Adipocyte (in vitro differentiated cells): ENCODE results near the gene DPYD.
A peak's percentile ranks its signal among the peaks of the same experiment; 100 is the strongest.

Experiments
- DNase-seq: peaks from one replicate; pipeline ENCODE4 v3.0.0-alpha.2; 2015; ENCODE audit warnings: low read depth
- H3K27me3 ChIP-seq: replicated peaks from 2 replicates; pipeline ENCODE4 v1.7.0; 2013; ENCODE audit warnings: mild to moderate bottlenecking, low read length, moderate library complexity; ENCODE audit not compliant: control insufficient read depth, insufficient read depth
- H3K36me3 ChIP-seq: 2 replicates; pipeline ENCODE4 v1.7.0; 2013; ENCODE audit warnings: low read length, mild to moderate bottlenecking, moderate library complexity; ENCODE audit not compliant: control insufficient read depth, insufficient read depth, severe bottlenecking
- H3K4me1 ChIP-seq: 2 replicates; pipeline ENCODE4 v1.7.0; 2013; ENCODE audit warnings: mild to moderate bottlenecking, low read length, moderate library complexity; ENCODE audit not compliant: control insufficient read depth, insufficient read depth
- H3K4me3 ChIP-seq: 2 replicates; pipeline ENCODE4 v1.7.0; 2013; ENCODE audit warnings: mild to moderate bottlenecking, low read length, moderate library complexity
- H3K9ac ChIP-seq: 2 replicates; pipeline ENCODE4 v1.7.0; 2013; ENCODE audit warnings: mild to moderate bottlenecking, low read length, moderate library complexity
- H3K9me3 ChIP-seq: 2 replicates; pipeline ENCODE4 v1.7.0; 2013; ENCODE audit warnings: mild to moderate bottlenecking, low read length, moderate library complexity; ENCODE audit not compliant: control insufficient read depth

Gene DPYD

DNA sequence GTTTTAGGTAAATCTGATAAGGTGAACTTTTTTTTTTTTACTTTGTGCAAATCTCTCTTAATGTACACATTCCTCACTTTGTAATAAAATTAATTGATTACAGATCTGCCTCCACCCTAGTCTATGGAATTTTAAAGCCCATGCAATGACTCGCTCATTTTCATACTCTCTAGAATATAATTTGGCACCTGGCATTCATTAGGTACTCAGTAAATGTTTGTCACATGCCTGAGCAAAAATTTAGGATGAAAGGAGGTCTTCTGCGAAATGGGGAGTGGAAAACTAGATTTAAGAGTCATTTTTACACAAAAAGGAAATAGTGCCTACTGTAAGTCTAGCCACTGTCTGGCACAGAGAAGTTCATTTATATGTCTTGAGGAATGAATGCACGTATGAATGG lies 350.1 kb downstream of the DPYD start:
- DNase-seq: no peak

DNA sequence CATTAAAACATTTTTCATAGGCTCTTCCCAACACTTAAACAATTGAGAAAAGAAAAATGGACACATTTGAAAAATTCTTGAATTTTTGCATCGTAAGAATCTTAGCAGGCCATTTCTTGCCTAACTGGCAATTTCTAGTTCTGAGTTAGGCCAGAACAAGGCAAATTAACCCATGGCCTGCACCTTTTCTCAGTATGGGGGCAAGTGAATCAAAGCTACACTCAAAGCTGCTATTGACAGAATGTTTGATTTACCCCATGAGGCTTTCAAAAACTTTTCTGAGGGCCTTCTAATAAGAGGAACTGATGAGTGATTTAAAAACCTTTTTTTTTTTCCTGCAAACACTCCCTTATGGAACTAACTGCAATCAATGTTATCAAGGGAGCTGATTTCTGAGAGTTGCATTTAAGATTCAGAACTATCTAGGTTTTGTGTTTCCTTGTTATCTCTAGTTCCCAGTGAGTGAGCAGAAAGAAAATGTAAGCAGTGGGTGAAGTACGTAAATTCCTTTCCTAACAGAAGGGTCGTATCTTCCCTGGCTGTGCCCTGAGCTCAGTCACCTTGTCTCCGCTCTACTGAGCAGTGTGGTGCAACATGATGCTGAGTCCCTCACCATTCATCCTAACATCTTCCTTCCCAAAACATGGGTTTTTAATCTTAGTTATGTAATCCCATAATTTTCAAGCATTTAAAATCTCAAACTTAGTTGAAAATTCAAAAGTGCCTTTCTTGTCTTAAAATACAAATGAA lies 353.7 kb downstream of the DPYD start:
- Histone ChIP-seq H3K27me3 (no peaks in the 10 kb centered on the region), H3K9ac (no peak overlapping the region), H3K9me3 (no peaks in the 10 kb centered on the region), H3K4me1 (no peaks in the 10 kb centered on the region), H3K36me3 (no peaks in the 10 kb centered on the region), H3K4me3 (no peak overlapping the region)
- no peak for DNase-seq

More for the DNA sequence above, 350.1 kb downstream of the DPYD start:
- Histone ChIP-seq H3K9me3 (no peaks in the 10 kb centered on the region), H3K36me3 (peaks cover 5% of the 10 kb centered on the region), H3K4me1 (peaks cover 2% of the 10 kb centered on the region), H3K9ac (no peak overlapping the region), H3K27me3 (no peaks in the 10 kb centered on the region), H3K4me3 (no peak overlapping the region)

GRCh38 chr1:97565886-97566285 lies 354.9 kb downstream of the DPYD start:
- Histone ChIP-seq H3K4me3 (no peak overlapping the region), H3K4me1 (no peaks in the 10 kb centered on the region), H3K9me3 (no peaks in the 10 kb centered on the region), H3K27me3 (no peaks in the 10 kb centered on the region), H3K9ac (no peak overlapping the region), H3K36me3 (no peaks in the 10 kb centered on the region)
- DNase-seq: no peak

GRCh38 chr1:97563926-97564325 lies 356.9 kb downstream of the DPYD start:
- no peaks in the 10 kb centered on the region for H3K9me3 ChIP-seq
- H3K9ac ChIP-seq: no peak overlapping the region
- peak; percentile 11 for DNase-seq
- H3K4me3 ChIP-seq: no peak overlapping the region
- no peaks in the 10 kb centered on the region for H3K36me3 ChIP-seq
- H3K4me1 ChIP-seq: no peaks in the 10 kb centered on the region
- H3K27me3 ChIP-seq: no peaks in the 10 kb centered on the region

GRCh38 chr1:97562081-97562480 lies 358.8 kb downstream of the DPYD start:
- H3K4me1 ChIP-seq: no peaks in the 10 kb centered on the region
- H3K9me3 ChIP-seq: no peaks in the 10 kb centered on the region
- H3K27me3 ChIP-seq: no peaks in the 10 kb centered on the region
- no peak overlapping the region for H3K4me3 ChIP-seq
- DNase-seq: peak; percentile 15
- H3K36me3 ChIP-seq: no peaks in the 10 kb centered on the region
- H3K9ac ChIP-seq: no peak overlapping the region

- Histone ChIP-seq H3K9me3 (no peaks in the 10 kb centered on the region), H3K9ac (no peak overlapping the region), H3K36me3 (no peaks in the 10 kb centered on the region), H3K27me3 (no peaks in the 10 kb centered on the region), H3K4me3 (no peak overlapping the region), H3K4me1 (no peaks in the 10 kb centered on the region)
- no peak for DNase-seq
Observed at GRCh38 chr1:97560714-97561113, 360.1 kb downstream of the DPYD start.

- no peak overlapping the region for H3K9ac ChIP-seq
- H3K9me3 ChIP-seq: no peaks in the 10 kb centered on the region
- DNase-seq: no peak
- no peaks in the 10 kb centered on the region for H3K27me3 ChIP-seq
- no peak overlapping the region for H3K4me3 ChIP-seq
- H3K4me1 ChIP-seq: peaks cover 6% of the 10 kb centered on the region
- H3K36me3 ChIP-seq: peaks cover 5% of the 10 kb centered on the region
Observed at GRCh38 chr1:97553971-97554370, 366.9 kb downstream of the DPYD start.

DNA sequence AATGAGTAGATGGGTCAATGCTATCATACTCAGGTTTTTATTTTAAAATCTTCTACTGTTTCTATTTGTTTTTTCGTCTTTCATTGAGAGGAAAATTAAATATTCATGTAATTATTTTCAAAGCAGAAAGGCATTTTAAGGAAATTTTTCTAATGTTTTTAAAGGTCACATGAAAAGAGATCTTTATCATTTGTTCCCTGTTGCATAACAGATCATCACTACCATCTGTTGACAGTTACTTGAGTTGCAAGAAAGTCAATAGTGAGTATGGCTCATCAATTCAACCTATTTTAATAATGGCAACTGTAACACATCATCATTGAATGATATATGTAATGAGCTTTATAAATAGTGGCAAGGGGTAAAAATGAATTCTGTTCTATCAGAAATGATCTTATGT lies 369.7 kb downstream of the DPYD start:
- peak; percentile 23 for DNase-seq
- no peaks in the 10 kb centered on the region for H3K27me3 ChIP-seq
- no peak overlapping the region for H3K4me3 ChIP-seq
- H3K9ac ChIP-seq: no peak overlapping the region
- H3K9me3 ChIP-seq: no peaks in the 10 kb centered on the region
- peaks cover 6% of the 10 kb centered on the region for H3K4me1 ChIP-seq
- H3K36me3 ChIP-seq: peaks cover 9% of the 10 kb centered on the region

DNA sequence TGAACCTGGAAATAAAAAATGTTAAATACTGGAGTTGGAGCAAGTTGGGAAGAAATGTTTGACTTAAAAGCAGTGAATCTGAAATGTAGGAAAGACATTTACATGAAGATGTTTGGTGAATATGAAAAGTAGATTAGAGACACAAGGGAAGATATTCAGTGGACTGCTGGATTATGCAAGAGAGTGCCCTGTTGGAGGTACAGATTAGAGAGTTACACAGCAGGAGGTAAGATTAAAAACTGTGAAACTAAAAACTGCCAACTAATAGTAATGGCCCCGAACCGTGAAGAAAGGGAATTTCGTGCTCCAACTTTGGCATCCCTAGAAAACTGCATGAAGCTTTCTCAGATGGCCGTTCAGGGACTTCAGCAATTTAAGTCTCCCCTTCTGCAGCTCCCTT lies 375.4 kb downstream of the DPYD start:
- peaks cover 15% of the 10 kb centered on the region for H3K36me3 ChIP-seq
- no peak overlapping the region for H3K9ac ChIP-seq
- no peak for DNase-seq
- H3K27me3 ChIP-seq: no peaks in the 10 kb centered on the region
- no peak overlapping the region for H3K4me3 ChIP-seq
- H3K4me1 ChIP-seq: no peaks in the 10 kb centered on the region
- H3K9me3 ChIP-seq: no peaks in the 10 kb centered on the region

DNA sequence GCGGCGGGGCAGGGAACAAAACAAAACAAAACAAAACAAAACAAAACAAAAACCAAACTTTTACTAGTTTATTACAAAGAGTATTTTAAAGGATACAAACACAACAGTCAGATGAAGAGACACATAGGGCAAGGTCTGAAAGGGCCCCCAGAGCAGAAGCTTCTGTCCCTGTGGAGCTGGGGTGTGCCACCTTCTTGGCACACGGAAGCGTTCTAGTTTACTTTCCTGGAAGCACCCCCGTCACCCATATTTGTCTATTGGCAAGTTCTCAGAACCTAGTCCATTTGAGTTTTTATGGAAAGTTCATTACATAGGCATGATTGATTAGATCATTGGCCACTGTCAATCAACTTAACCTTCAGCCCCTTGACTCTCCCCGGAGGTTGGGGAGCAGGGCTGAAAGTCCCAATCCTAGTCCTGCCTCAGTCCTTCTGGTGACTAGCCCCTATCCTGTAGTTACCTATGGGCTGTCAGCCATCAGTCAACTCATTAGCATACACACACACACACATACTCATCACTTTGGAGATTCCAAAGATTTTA lies 380.4 kb downstream of the DPYD start:
- H3K27me3 ChIP-seq: no peaks in the 10 kb centered on the region
- no peak overlapping the region for H3K9ac ChIP-seq
- no peak overlapping the region for H3K4me3 ChIP-seq
- H3K36me3 ChIP-seq: peaks cover 4% of the 10 kb centered on the region
- no peaks in the 10 kb centered on the region for H3K4me1 ChIP-seq
- no peak for DNase-seq
- no peaks in the 10 kb centered on the region for H3K9me3 ChIP-seq

DNA sequence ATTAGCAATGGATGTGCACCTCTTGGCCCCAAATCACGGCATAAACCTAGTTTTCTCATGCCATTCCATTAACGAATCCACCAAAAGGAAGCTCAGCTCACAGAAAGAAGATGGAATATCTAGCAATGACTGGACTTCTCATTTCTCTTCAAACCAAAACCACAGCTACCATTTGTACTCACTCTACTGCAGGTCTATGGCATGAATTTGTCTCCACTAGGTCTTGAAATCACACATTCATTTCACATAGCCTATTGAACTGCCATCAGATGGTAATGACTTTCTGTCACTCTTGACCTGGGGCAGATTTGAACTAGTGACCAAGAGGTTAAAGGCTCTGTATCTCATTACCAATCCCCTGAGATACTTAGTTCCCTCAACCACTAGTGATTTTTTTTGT lies 382.7 kb downstream of the DPYD start:
- Histone ChIP-seq H3K4me1 (no peaks in the 10 kb centered on the region), H3K36me3 (no peaks in the 10 kb centered on the region), H3K27me3 (no peaks in the 10 kb centered on the region), H3K9ac (no peak overlapping the region), H3K9me3 (no peaks in the 10 kb centered on the region), H3K4me3 (no peak overlapping the region)
- DNase-seq: no peak

- Histone ChIP-seq H3K36me3 (no peaks in the 10 kb centered on the region), H3K4me1 (no peaks in the 10 kb centered on the region), H3K27me3 (no peaks in the 10 kb centered on the region), H3K9me3 (no peaks in the 10 kb centered on the region), H3K9ac (no peak overlapping the region), H3K4me3 (no peak overlapping the region)
- DNase-seq: no peak
Observed at GRCh38 chr1:97533358-97533757, 387.5 kb downstream of the DPYD start.
